Sigmoid colon (tissue), 3 donors: ENCODE data around the gene CYSRT1.

ENCODE experiments used
- CTCF ChIP-seq, 4 experiments: fragments of 450-650 bp in 3 of 4; fragments of 200-600 bp in 1 of 4; IDR thresholded peaks; one replicate each; pipeline ENCODE4 v1.5.1; 2016 to 2019; ENCODE audit warnings: antibody characterized with exemption in 4 of 4, mild to moderate bottlenecking in 3 of 4, moderate library complexity in 2 of 4
- POLR2A ChIP-seq, 2 donors: fragments of 450-650 bp; IDR thresholded peaks; one replicate each; pipeline ENCODE4 v1.6.1; 2016; ENCODE audit warnings: antibody characterized with exemption in 2 of 2, mild to moderate bottlenecking in 2 of 2, moderate library complexity in 2 of 2

GRCh38 chr9:137218212-137218753 lies 6.7 kb upstream of the CYSRT1 start:
- no peak for TF ChIP-seq CTCF (IDR thresholded peaks at IDR 0.05)
- no peak for TF ChIP-seq POLR2A (IDR thresholded peaks at IDR 0.05)
